H1 (cell line): ENCODE results near the gene LMX1A. TPM values are rescaled to one million over a fixed set of nuclear protein-coding genes. Genes with fewer than 3 reads are reported as not detected.

Experiments
- CBX5 ChIP-seq: fragments of 300-800, 300-1000 bp; sonication (generic); IDR thresholded peaks from 2 replicates; pipeline ENCODE4 v1.7.1; 2016; ENCODE audit warnings: antibody characterized with exemption, low read length, low read depth
- CHD1 ChIP-seq: IDR thresholded peaks from 2 replicates; pipeline ENCODE4 v1.6.1; 2012; ENCODE audit warnings: low read depth, low read length, improper control_type of control experiment
- KDM5A ChIP-seq: fragments of 200-600 bp; IDR thresholded peaks from 2 replicates; pipeline ENCODE4 v1.7.1; 2012; ENCODE audit warnings: mild to moderate bottlenecking, low read length, inconsistent platforms, mixed read lengths
- SP4 ChIP-seq: IDR thresholded peaks from 2 replicates; pipeline ENCODE4 v1.6.1; 2012; ENCODE audit warnings: low read length, inconsistent platforms
- polyA plus RNA-seq, 7 experiments: library from polyadenylated mRNA; depleted of rRNA in 3 of 7; stranded (reverse) in 5 of 7; unstranded in 2 of 7; fragments of >200 nt in 5 of 7; fragments of 200-250 nt in 2 of 7; gene quantifications; 1 replicate in 5 of 7; 2 replicates in 1 of 7; 4 replicates in 1 of 7; pipeline versions ENCODE4 v1.2.1 to v1.2.3, GENCODE V29; 2011 to 2013; ENCODE audit warnings: missing spikeins in 2 of 7, mixed read lengths in 2 of 7
- total RNA-seq: library from RNA; stranded (reverse); fragmentation: NEBNext Ultra II Directional; extraction: Animal tissue kit (Norgen Biotek cat#: 25700); gene quantifications from 2 replicates; pipeline ENCODE4 v1.2.1, GENCODE V29; 2021
- TF ChIP-seq, protein P1 (sequence below): IDR thresholded peaks from 2 replicates; pipeline ENCODE4 v1.6.1; 2012; ENCODE audit warnings: inconsistent platforms

The LMX1A gene
- total and polyA plus RNA-seq, 2 of the 8 experiments (the other 6 are each of a cell fraction or from before 2014, with no cell fraction given), result not detected

DNA sequence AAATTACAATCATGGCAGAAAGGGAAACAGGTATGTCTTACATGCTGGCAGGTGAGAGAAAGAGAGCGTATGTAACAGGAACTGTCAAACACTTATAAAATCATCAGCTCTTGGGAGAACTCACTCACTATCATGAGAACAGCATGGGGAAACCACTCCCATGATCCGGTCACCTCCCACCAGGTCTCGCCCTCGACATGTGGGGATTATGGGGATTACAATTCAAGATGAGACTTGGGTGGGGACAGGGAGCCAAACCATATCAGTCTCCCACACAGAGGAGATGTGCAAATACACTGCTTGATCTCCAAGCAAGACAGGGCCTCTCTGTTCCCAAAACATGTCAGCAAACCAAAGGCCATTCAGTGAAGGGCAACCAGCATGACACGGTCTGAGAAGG, 27.4 kb downstream of the LMX1A start (continued):
- TF ChIP-seq CHD1 (no peak), CBX5 (no peak), SP4 (no peak), KDM5A (no peak)
- TF ChIP-seq, protein P1, sequence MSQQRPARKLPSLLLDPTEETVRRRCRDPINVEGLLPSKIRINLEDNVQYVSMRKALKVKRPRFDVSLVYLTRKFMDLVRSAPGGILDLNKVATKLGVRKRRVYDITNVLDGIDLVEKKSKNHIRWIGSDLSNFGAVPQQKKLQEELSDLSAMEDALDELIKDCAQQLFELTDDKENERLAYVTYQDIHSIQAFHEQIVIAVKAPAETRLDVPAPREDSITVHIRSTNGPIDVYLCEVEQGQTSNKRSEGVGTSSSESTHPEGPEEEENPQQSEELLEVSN, result no peak
- TF ChIP-seq, all 59 proteins: peak for 0
